Measurements from ENCODE around the gene PLA2G12A.

DNA sequence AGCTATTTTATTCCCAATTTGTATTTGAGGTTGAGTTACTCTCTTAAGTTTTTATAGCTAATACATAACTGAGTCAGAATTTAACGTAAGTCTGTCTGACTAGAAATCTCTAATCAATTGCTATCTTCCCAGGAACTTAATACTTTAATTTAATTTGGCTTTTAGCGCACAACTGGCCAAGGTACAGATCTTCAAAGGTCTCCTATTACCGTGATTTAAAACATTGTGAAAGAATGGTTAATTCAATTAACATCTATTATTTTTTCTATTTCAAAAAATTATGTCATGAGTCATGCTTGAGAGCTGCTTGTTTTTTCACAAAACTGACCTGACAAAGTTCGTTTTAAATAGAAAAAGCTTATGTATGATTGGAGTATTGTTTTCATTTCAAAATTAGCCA, 22.0 kb upstream of the PLA2G12A start:
- TF ChIP-seq MYC (IDR thresholded peaks at IDR 0.05; ENCODE audit: insufficient read depth, insufficient read length, insufficient replicate concordance, low read length, severe bottlenecking) (no peak), NFYB (IDR thresholded peaks at IDR 0.05; ENCODE audit: insufficient read depth, low read depth, low read length) (no peak)
